ENCODE results near the gene CASP2. TPM values are rescaled to one million over a fixed set of nuclear protein-coding genes. Genes with fewer than 3 reads are reported as not detected.
A peak's percentile ranks its signal among the peaks of the same experiment; 100 is the strongest.

CASP2 gene
- total RNA-seq, 1 donor from 2014 or later = 39.8 TPM

- H3K9me3 Mint-ChIP-seq = peaks cover 9% of the 10 kb centered on the region
- H2AFZ ChIP-seq (replicated peaks) = peak within 1 kb of the TSS; percentile 30
- H3K36me3 ChIP-seq = no peaks in the 10 kb centered on the region
- TF ChIP-seq CTCF (IDR thresholded peaks at IDR 0.05) (no peak), EZH2phosphoT487 (IDR thresholded peaks at IDR 0.05) (no peak), EZH2 (IDR thresholded peaks at IDR 0.05) (no peak)
- peaks cover 15% of the 10 kb centered on the region for H3K79me2 ChIP-seq (ENCODE audit: low read depth)
- H3K4me3 ChIP-seq = no peak within 1 kb of the TSS
- H4K20me1 ChIP-seq (ENCODE audit: low read depth) = peaks cover 7% of the 10 kb centered on the region
- peak within 1 kb of the TSS; percentile 54 for H3K4me3 Mint-ChIP-seq
- H3F3A ChIP-seq (ENCODE audit: low read depth) = no peaks in the 10 kb centered on the region
- no peak within 1 kb of the TSS for H3K9ac ChIP-seq
- H3K27ac ChIP-seq = no peak within 1 kb of the TSS
- no peak within 1 kb of the TSS for H3K27ac Mint-ChIP-seq
- H3K4me1 ChIP-seq = peaks cover 8% of the 10 kb centered on the region
- peaks cover 42% of the 10 kb centered on the region for H3K4me1 Mint-ChIP-seq
- H3K36me3 Mint-ChIP-seq = peaks cover 5% of the 10 kb centered on the region
- peaks cover 12% of the 10 kb centered on the region for H3K27me3 ChIP-seq
- H3K9me3 ChIP-seq (ENCODE audit: low read depth) = peaks cover 6% of the 10 kb centered on the region
- peak; percentile 51 for DNase-seq (ENCODE audit: low spot score)
- H3K27me3 Mint-ChIP-seq (ENCODE audit: insufficient read depth, low read depth) = peaks cover 2% of the 10 kb centered on the region
- H3K4me2 ChIP-seq = peak within 1 kb of the TSS; percentile 32
These were observed 3.3 kb upstream of the CASP2 start, which contains the start of gene TMEM139 for GRCh38 chr7:143284591-143285469. Gene TMEM139, plus strand, starts transcription at chr7:143284958. Its CDS starts 1,000 bp downstream, at chr7:143285958.

- Histone ChIP-seq H3K36me3 (no peaks in the 10 kb centered on the region), H3K79me2 (ENCODE audit: low read depth) (peaks cover 21% of the 10 kb centered on the region), H3K4me3 (no peak overlapping the region), H3F3A (ENCODE audit: low read depth) (no peaks in the 10 kb centered on the region), H3K9me3 (ENCODE audit: low read depth) (peaks cover 6% of the 10 kb centered on the region), H4K20me1 (ENCODE audit: low read depth) (peaks cover 13% of the 10 kb centered on the region), H3K27ac (no peak overlapping the region), H3K4me1 (peaks cover 14% of the 10 kb centered on the region), H2AFZ (replicated peaks) (peak overlapping the region; percentile 30), H3K4me2 (peak overlapping the region; percentile 32), H3K9ac (no peak overlapping the region), H3K27me3 (peaks cover 12% of the 10 kb centered on the region)
- H3K27me3 Mint-ChIP-seq (ENCODE audit: insufficient read depth, low read depth) = peaks cover 2% of the 10 kb centered on the region
- peaks cover 9% of the 10 kb centered on the region for H3K9me3 Mint-ChIP-seq
- TF ChIP-seq EZH2phosphoT487 (IDR thresholded peaks at IDR 0.05) (no peak), CTCF (IDR thresholded peaks at IDR 0.05) (no peak), EZH2 (IDR thresholded peaks at IDR 0.05) (no peak)
- peaks cover 40% of the 10 kb centered on the region for H3K4me1 Mint-ChIP-seq
- H3K27ac Mint-ChIP-seq = no peak overlapping the region
- H3K4me3 Mint-ChIP-seq = no peak overlapping the region
- no peak for DNase-seq (ENCODE audit: low spot score)
- peaks cover 5% of the 10 kb centered on the region for H3K36me3 Mint-ChIP-seq
These were observed 2.7 kb upstream of the CASP2 start for GRCh38 chr7:143285470-143285778.

- TF ChIP-seq EZH2phosphoT487 (IDR thresholded peaks at IDR 0.05) (no peak), CTCF (IDR thresholded peaks at IDR 0.05) (no peak), EZH2 (IDR thresholded peaks at IDR 0.05) (no peak)
- peaks cover 19% of the 10 kb centered on the region for H4K20me1 ChIP-seq (ENCODE audit: low read depth)
- H3K4me3 Mint-ChIP-seq = peak overlapping the region; percentile 42
- peaks cover 12% of the 10 kb centered on the region for H3K27me3 ChIP-seq
- H3K4me3 ChIP-seq = no peak overlapping the region
- peaks cover 9% of the 10 kb centered on the region for H3K9me3 Mint-ChIP-seq
- H3F3A ChIP-seq (ENCODE audit: low read depth) = no peaks in the 10 kb centered on the region
- no peak overlapping the region for H3K4me2 ChIP-seq
- no peaks in the 10 kb centered on the region for H3K36me3 ChIP-seq
- H3K4me1 Mint-ChIP-seq = peaks cover 39% of the 10 kb centered on the region
- no peak overlapping the region for H3K9ac ChIP-seq
- peaks cover 18% of the 10 kb centered on the region for H3K4me1 ChIP-seq
- H3K27ac ChIP-seq = no peak overlapping the region
- H3K9me3 ChIP-seq (ENCODE audit: low read depth) = peaks cover 6% of the 10 kb centered on the region
- H3K27me3 Mint-ChIP-seq (ENCODE audit: insufficient read depth, low read depth) = peaks cover 2% of the 10 kb centered on the region
- peaks cover 7% of the 10 kb centered on the region for H3K36me3 Mint-ChIP-seq
- H2AFZ ChIP-seq (replicated peaks) = no peak overlapping the region
- no peak for DNase-seq (ENCODE audit: low spot score)
- H3K27ac Mint-ChIP-seq = no peak overlapping the region
- peaks cover 27% of the 10 kb centered on the region for H3K79me2 ChIP-seq (ENCODE audit: low read depth)
These were observed 2.2 kb upstream of the CASP2 start for GRCh38 chr7:143285806-143286521.

Data from neural progenitor cell (in vitro differentiated cells).